ENCODE data around the gene BAZ1A.
"Not testable (repeated sequence)": the region's sequence is repeated elsewhere in the genome, so short reads cannot be mapped to it uniquely, and the experiment has no call there.

BAZ1A gene

DNA sequence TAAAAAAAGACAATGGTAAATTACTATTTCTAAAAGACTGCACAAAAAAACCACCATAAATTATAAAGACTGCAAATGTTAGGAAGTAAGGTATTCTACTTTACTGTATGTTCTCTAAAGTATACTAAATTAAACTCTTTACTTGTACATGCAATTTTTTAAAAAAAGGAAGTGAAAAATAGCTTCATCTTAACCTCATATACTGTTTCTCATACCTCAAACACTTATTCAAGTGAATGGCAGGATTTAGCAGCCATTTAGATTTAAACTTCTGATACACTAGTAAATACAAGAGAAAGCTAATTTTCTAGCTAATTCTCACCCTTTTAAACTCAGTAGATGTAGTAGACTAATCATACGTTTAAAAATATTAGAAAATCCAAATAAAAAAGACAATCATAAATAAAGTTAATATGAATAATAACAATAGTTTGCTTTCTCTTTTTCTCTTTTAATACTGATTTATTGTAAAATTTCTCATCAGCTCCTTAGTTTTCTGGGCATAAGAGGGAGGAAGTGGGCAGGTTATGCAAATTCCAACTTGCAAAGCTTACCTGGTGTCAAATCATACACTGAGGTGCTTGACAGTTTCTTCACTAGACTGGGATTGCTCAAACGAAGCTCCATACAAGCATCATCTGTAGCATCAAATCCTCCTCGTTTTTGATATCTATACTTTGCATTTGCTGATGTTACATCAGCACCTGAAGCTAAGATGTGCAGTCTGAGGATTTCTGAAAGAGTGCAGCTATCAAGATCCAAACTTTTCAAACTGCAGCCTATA is 89.7 kb downstream of the BAZ1A start:
- DNase-seq (ENCODE audit: low read depth in 2 of 3, low spot score in 1 of 3), result no peak

DNA sequence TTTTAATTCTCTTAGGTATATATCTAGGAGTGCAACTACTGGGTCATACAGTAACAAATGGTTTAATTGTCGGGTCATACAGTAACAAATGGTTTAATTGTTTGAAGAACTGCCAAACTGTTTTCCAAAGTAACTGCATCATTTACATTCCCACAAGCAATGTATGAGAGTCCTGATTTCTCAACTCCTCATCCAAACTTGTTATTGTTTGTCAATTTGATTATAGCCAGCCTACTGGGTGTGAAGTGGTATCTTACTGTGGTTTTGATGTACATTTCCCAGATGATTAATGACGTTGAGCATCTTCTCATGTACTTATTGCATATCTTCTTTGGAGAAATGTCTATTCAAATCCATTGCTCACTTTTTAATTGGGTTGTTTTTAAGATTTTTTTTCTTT is 93.1 kb downstream of the BAZ1A start:
- no peak for DNase-seq (ENCODE audit: low read depth in 2 of 3, low spot score in 1 of 3)

DNA sequence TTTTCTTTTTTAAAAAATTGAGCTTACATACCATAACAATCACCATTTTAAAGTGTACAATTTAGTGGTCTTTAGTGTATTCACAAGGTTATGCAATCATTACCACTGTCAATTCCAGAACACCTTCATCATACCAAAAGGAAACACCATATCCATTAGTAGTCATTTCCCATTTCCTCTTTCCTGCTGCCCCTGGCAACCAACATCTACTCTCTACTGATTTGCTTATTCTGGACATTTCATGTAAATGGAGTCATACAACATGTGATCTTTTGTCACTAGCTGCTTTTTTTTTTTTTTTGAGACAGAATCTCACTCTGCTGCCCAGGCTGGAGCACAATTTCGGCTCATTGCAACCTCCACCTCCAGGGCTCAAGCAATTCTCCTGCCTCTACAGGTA is 93.9 kb downstream of the BAZ1A start:
- no peak for DNase-seq (ENCODE audit: low read depth in 2 of 3, low spot score in 1 of 3)

DNA sequence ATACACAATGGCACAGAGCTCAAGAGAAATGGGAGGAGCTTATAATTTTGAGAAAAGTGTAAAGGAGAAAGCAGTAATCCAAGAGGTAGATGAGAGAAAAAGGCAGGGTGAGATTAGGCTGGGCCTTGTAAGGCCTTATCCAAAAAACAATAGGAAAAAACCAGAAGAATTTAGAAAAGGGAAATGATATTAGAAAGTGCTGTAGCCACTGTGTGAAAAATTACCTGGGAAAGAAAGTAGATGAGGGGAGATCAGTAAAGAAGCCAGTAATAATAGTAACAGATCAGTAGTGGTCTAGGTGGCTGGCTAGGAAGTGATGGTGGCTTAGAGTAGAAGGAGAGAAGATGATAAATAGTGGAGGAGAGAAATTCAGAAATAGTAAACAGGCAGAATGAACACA is 94.5 kb downstream of the BAZ1A start:
- no peak for DNase-seq (ENCODE audit: low read depth in 2 of 3, low spot score in 1 of 3)

DNA sequence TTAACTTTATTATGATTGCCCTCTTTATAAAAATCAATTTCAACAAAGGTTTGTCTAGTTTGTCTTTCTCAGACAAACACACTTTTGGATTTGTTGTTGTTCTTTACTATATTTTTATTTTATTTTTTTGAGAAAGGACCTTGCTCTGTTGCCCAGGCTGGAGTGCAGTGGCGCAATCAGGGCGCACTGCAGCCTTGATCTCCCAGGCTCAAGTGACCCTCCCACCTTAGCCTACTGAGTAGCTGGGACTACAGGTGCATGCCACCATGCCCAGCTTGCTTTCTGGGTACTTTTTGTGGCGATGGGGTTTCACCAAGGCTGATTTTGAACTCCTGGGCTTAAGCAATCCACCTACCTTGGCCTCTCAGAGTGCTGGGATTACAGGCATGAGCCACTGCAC is 96.4 kb downstream of the BAZ1A start:
- DNase-seq (ENCODE audit: low read depth in 2 of 3, low spot score in 1 of 3), result no peak

DNA sequence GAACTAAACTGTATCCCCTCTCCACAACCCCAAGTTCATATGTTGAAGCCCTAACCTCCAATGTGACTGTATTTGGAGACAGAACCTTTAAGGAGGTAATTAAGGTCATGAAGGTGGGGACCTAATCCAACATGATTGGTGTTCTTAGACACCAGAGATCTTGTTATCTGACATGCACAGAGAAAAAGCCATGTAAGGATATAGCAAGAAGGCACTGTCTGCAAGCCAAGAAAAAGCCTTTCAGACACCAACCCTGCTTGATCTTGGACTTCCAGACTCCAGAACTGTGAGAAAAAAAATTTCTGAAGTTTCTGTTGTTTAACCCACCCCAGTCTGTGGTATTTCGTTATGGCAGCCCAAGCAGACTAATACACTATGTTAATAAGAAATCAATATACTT is 98.5 kb downstream of the BAZ1A start:
- DNase-seq (ENCODE audit: low read depth in 2 of 3, low spot score in 1 of 3), result no peak

DNA sequence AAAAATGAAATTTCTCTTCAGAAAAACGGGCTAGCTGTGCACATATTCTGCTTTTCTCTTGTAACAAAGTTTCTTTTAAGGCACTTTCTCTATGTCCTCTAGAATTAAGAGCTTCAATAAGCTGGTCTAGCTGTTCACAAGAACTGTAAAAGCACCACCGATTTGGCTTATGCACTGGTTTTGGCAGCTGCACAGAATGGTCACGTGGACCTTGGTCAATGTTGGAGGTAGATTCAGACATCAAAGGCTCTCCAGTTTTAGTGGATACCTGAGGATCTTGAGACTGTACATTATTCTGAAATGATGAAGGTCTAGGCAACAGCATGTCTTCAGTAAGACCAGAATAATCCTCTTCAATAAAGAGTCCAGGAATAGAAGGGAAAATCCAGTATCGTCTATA is 99.2 kb downstream of the BAZ1A start:
- DNase-seq (ENCODE audit: low read depth in 2 of 3, low spot score in 1 of 3), result no peak

DNA sequence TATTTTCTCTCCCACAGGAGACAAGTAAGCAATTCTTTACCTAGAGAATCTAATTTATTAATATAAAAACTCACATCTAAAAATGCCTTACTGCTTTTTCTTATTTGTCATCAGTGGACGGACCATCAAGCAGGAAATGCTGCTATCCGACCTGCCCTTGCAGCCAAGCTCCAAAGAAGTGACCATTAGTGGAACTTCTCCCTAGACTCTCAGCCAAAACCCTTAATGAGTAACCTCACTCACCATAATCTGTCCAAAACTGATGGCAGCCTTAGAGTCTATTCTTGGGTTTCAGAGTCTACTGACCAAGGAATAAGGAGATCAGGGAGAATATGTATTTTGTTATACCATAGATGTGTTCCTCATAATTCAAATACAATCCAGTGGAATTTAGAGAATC is 99.8 kb downstream of the BAZ1A start:
- no peak for DNase-seq (ENCODE audit: low read depth in 2 of 3, low spot score in 1 of 3)

DNA sequence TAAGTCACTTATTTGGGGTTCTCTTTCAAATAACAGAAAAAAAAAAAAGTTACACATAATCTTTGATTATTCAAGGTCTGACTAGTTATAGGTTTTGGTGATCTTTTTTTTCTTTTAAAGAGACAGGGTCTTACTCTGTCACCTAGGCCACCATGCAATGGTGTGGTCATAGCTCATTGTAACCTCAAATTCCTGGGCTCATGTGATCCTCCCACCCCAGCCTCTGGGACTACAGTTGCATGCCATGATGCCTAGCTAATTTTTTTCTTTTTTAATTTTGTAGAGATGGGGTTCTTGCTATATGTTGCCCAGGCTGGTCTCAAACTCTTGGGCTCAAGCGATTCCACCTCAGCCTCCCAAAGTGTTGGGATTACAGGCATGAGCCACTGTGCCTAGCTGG is 104.3 kb downstream of the BAZ1A start:
- DNase-seq (ENCODE audit: low read depth in 2 of 3, low spot score in 1 of 3), result no peak

DNA sequence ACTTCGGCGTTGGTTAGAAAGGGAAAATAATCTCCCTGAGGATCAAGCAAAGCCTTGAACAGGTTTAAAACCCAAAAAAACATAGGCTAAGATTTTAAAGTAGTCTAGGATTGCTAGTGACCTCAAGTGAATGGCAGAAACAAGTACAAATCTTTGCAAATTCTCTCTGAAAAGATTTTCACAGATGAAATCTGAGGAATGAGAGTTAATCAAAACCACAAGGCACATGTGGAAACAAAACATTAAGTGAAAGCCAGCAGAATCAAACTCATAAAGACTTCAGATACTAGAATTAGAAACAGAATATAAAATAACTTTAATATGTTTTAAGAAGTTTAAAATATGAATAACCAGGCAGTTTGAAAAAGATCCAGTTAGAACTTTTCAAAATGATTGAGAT is 108.6 kb downstream of the BAZ1A start:
- DNase-seq (ENCODE audit: low read depth in 2 of 3, low spot score in 1 of 3), result no peak

DNA sequence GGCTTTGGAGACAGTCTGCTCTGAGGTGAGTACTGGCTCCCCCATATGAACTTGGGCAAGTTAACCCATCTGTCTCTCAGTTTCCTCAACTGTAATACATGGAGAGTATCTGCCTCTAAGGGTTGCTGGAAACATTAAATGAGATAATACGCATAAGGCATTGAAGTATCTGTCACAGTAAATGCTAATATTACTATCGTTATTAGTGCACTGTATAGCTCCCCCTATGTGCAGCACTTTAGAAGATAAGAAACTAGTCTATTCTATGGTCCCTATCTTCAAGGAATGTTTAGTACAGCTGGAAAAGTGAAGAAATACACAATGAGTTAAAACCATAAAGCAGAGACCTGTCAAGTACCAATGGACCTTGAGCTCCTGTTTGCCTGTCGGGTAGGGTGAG is 109.1 kb downstream of the BAZ1A start:
- DNase-seq (ENCODE audit: low read depth in 2 of 3, low spot score in 1 of 3), result no peak

DNA sequence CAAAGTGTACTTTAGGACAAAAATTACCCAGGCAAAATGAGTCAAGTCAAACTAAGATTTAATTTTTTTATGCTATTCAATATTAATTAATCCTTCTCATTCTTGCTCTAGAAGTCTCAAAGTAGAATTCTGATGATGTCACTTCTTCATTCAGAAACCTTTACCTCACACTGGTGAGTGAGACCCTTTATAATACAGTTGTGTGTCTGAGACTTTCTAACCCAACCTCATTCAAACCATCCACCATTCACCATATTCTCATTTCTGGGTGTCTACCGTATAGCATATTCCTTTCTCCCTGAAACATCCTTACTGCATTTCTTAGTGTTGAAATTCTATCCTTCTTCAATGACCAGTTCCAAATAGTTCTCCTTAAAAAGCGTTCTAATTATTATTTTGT is 119.9 kb downstream of the BAZ1A start:
- no peak for DNase-seq (ENCODE audit: low read depth in 2 of 3, low spot score in 1 of 3)

DNA sequence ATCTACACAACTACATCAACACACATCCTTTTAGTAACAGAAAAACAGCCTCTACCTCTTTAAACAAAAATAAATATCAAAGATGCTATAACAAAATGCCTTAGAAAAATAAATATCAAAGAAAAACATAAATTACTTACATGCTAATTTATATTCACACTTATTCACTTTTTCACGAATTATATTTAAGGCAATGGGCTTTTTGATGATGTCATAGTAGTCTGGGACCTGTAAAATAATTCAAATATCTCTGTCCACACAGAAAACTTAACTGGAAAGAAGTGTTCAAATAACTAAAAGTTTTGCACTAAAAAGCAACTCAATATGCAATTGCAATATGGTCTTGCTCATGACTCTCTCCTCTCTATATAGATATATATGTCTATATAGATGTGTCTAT is 120.5 kb downstream of the BAZ1A start:
- no peak for DNase-seq (ENCODE audit: low read depth in 2 of 3, low spot score in 1 of 3)

DNA sequence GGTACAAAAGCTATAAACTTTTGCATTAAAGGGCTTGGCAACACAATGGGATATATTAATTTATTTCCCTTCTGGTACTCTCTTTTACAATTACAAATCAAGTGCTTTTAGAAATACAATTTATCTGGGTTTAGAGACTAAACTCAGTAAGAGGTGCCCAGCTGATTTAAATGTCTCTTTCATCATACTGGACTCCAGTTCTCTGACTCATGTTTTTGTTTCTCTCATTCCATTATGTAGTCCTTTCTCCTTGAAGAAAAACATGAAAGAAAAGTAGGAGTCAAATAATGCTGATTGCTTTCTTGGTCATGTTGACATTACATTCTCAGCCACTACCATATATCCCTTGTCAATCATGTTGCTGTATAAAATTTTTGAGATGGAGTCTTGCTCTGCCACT is 124.5 kb downstream of the BAZ1A start:
- DNase-seq (ENCODE audit: low read depth in 2 of 3, low spot score in 1 of 3), result no peak

DNA sequence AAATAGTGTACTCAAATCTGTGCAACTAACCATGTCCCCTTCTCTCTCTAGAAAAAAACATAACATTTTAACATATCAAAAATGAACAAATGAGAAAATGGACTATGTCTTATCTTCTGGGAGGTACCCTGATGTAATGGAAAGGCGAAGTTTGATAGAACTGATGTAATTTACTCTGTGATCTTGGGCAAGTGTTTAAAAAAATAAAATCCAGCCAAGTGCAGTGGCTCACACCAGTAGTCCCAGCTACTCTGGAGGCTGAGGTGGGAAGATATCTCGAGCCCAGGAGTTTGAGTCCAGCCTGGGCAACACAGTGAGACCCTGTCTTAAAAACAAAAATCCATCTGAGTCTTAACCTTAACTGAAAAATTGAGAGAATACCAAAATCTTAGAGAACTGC is 124.9 kb downstream of the BAZ1A start:
- no peak for DNase-seq (ENCODE audit: low read depth in 2 of 3, low spot score in 1 of 3)

DNA sequence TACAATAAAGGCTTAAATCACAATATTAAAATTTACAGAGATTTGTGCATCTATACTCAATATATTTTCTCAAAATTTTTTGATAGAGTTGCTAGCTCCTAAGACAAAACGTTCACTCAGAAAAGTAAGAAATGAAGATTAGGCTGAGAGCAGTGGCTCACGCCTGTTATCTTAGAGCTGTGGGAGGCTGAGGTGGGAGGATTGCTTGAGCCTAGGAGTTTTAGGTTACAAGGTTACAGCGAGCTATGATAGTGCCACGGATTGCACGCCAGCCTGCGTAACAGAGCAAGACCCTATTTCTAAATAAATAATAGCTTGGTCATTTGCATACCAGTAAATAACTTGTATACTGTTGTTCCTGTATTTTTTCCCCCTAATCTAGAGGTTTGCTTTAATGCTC is 125.8 kb downstream of the BAZ1A start:
- no peak for DNase-seq (ENCODE audit: low read depth in 2 of 3, low spot score in 1 of 3)

DNA sequence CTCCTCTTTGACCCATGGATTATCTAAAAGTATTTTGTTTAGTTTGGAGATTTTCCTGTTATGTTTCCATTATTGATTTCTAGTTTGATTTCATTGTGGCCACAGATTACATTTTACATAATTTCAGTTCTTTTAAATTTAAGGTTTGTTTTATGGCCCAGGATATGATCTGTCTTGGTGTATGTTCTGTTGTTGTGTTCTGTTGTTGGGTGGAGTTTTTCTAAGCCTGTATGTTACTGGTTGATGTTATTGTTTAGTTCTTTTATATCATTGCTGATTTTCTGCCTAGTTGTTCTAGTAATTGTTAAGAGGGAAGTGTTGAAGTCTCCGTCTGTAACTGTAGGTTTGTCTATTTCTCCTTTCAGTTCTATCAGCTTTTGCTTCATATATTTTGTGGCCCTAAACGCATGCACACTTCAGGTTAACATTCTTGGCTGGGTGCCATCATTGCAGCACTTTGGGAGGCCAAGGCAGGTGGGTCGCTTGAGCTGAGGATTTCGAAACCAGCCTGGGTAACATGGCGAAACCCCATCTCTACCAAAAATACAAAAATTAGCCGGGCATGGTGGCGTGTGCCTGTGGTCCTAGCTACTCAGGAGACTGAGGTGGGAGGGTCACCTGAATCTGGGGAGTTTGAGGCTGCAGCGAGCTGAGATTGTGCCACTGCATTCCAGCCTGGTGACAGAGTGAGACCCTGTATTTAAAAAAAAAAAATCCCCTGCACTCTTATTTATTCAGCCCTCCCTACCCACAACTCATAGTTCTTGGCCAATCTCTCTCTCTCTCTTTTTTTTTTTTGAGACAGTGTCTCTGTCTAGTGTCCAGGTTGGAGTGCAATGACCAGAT is 132.7 kb downstream of the BAZ1A start:
- no peak for DNase-seq (ENCODE audit: low read depth in 2 of 3, low spot score in 1 of 3)

DNA sequence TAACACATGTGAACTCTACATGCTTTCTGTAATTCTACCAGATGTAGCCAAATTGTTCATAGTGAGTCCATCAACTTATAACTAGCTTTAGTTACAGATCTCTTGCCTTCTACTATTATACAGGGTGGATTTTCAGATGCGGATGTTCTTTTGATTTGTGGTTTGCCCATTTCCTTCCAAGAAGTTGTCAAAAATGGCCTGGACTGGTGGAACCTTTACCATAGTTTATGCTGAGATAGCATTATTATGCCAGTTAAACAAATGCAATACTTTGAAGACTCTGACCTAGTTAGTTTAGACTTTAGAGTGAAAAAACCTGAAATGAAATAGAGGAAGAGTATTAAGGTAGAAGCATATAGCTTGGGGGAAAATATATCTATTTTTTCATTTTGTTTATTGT is 133.3 kb downstream of the BAZ1A start:
- no peak for DNase-seq (ENCODE audit: low read depth in 2 of 3, low spot score in 1 of 3)

DNA sequence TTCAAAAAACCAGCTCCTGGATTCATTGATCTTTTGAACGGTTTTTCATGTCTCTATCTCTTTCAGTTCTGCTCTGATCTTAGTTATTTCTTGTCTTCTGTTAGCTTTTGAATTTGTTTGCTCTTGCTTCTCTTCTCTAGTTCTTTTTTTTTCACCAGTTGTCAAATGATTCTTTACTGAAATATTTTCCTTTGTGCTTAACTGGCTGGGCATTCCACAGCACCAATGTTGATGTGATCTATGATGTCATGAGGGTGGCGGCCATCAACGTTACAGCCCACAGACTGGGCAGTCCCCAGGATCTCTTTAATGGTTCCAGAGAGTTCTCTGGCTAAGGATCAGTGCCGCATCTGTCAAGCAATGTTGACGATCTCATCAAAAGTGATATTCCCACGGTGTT is 135.0 kb downstream of the BAZ1A start:
- not testable (repeated sequence) for DNase-seq (ENCODE audit: low read depth in 2 of 3, low spot score in 1 of 3)

DNA sequence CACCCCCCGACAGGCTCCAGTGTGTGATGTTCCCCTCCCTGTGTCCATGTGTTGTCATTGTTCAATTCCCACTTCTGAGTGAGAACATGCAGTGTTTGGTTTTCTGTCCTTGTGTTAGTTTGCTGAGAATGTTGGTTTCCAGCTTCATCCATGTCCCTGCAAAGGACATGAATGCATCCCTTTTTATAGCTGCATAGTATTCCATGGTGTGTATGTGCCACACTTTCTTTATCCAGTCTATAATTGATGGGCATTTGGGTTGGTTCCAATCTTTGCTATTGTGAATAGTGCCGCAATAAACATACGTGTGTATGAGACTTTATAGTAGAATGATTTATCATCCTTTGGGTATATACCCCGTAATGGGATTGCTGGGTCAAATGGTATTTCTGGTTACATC is 138.1 kb downstream of the BAZ1A start:
- DNase-seq (ENCODE audit: low read depth in 2 of 3, low spot score in 1 of 3), result not testable (repeated sequence)

DNA sequence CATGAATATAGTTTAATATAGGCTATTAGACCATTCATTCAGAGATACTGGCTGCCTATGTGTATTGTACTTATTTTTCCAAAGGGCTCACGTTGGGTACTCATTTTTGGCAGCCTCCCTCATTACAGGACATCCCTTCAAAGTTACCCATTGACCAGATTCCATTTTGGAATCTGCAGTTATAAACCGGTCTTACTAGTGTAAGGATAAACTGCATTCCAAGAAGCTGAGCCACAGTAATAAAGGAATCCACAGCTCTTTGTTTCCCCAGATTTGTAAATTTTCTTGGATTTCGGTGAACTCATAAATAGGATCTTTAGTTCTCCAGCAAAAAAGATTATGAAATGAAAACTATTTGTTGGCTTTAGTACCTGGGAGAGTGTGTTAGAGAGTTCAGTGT is 141.9 kb downstream of the BAZ1A start:
- DNase-seq (ENCODE audit: low read depth in 2 of 3, low spot score in 1 of 3), result no peak

DNA sequence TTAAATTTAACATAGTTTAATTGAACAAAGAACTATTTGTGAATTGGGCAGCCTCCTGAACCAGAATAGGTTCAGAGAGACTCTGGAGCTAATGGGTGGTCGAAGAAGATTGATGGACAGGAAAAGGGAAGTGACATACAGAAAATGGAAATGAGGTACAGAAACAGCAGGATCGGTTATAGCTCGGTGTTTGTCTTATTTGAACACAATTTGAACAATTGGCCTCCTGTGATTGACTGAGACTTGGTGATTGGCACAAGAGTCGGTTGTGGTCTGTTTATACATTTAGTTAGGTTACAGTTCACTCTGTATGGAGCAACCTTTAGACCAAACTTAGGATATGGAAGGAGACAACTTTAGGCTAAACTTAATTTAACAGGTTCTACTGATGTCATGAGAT is 142.4 kb downstream of the BAZ1A start:
- DNase-seq (ENCODE audit: low read depth in 2 of 3, low spot score in 1 of 3), result no peak

DNA sequence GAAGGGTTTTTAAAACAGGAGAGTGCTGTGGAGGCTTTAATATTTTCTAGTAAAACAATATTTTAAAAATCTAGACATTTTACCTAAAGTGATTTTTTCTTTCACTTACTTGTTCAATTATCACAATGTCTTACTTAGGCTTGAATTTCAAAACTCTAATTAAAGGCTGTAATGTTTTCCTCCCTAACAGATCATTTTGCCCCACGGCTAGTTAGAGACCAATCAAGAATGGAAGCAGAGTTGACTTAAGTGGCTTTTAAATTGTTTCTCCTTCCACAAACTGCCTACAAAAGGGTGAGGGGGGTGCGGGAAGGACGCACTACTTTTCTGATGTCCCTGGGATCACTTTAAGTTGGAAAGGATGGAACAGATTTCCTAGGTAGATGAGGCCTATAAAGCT is 151.3 kb downstream of the BAZ1A start:
- no peak for DNase-seq (ENCODE audit: low read depth in 2 of 3, low spot score in 1 of 3)
